HCT116 (cell line): Measurements from ENCODE around the gene TFEB. TPM values are rescaled to one million over a fixed set of nuclear protein-coding genes. Genes with fewer than 3 reads are reported as not detected.
A peak's percentile ranks its signal among the peaks of the same experiment; 100 is the strongest.

ENCODE experiments used
- ATAC-seq: fragments of 200-7000 bp; cut with Tn5 transposase; 2 replicates; pipeline ENCODE4 v1.9.1; 2020; ENCODE audit warnings: mild to moderate bottlenecking, moderate library complexity
- BruUV-seq: library from RNA; stranded (reverse); fragments of 400-500 nt; replicated peaks from 2 replicates; lab custom pipeline; 2021; lab: Mats Ljungman, UMichigan
- CTCF ChIA-PET: fragments of 300-600 bp; sonication (Branson Sonifier 250); formaldehyde crosslinking; loops from one replicate; lab custom pipeline; 2021; ENCODE audit warnings: antibody characterized with exemption; lab: Charles Lee
- POLR2A ChIA-PET: fragments of 300-600, 350-600 bp; sonication (Branson Sonifier 250); formaldehyde crosslinking; loops from one replicate; lab custom pipeline; 2021; ENCODE audit warnings: antibody characterized with exemption; lab: Charles Lee
- RAD21 ChIA-PET, 2 experiments: fragments of 300-600 bp; sonication (Branson Sonifier 250); formaldehyde crosslinking; loops; one replicate each; lab custom pipeline; 2023; ENCODE audit warnings: low total read pairs in 2 of 2; ENCODE audit not compliant: uncharacterized antibody in 2 of 2, unreplicated experiment in 2 of 2, low non-redundant PET in 1 of 2; lab: Charles Lee
- DNase-seq: peaks from one replicate; pipeline ENCODE4 v3.0.0-alpha.2; 2010; ENCODE audit warnings: low read depth, low spot score
- H2AFZ ChIP-seq: fragments of 200-600 bp; shearing (Covaris generic), sonication (generic); 2 replicates; pipeline ENCODE4 v1.6.1; 2017; ENCODE audit warnings: low read depth, mixed run types, mixed read lengths, antibody characterized with exemption, low read length; ENCODE audit not compliant: poor library complexity, severe bottlenecking
- H3K27ac ChIP-seq: 2 replicates; pipeline ENCODE4 v1.5.1; 2012; ENCODE audit warnings: low read depth, low read length
- H3K27me3 ChIP-seq: fragments of 200-600 bp; sonication (generic); 2 replicates; pipeline ENCODE4 v1.6.1; 2016; ENCODE audit warnings: mixed run types, low read length, mixed read lengths; ENCODE audit not compliant: insufficient read depth
- H3K36me3 ChIP-seq, 2 experiments: fragments of 200-500 bp in 1 of 2; fragments of 200-600 bp in 1 of 2; sonication (Bioruptor generic) in 1 of 2; sonication (generic) in 1 of 2; 2 replicates each; pipeline versions ENCODE4 v1.5.1 to v1.6.1; 2014 to 2016; ENCODE audit warnings: low read length in 2 of 2, inconsistent platforms in 1 of 2, mixed read lengths in 1 of 2, mixed run types in 1 of 2; ENCODE audit not compliant: insufficient read depth in 2 of 2, control insufficient read depth in 1 of 2
- H3K4me1 ChIP-seq, 2 experiments: fragments of 200-600 bp in 1 of 2; sonication (generic) in 1 of 2; 2 replicates each; pipeline versions ENCODE4 v1.5.1 to v1.6.1; 2012 to 2017; ENCODE audit warnings: low read length in 2 of 2, inconsistent platforms in 1 of 2, mild to moderate bottlenecking in 1 of 2, mixed read lengths in 1 of 2, mixed run types in 1 of 2, moderate library complexity in 1 of 2; ENCODE audit not compliant: insufficient read depth in 2 of 2, control insufficient read depth in 1 of 2
- H3K4me2 ChIP-seq: fragments of 200-600 bp; sonication (generic); 2 replicates; pipeline ENCODE4 v1.6.1; 2017; ENCODE audit warnings: mixed run types, low read length, mixed read lengths
- H3K4me3 ChIP-seq, 2 experiments: fragments of 200-600 bp in 1 of 2; sonication (generic) in 1 of 2; replicated peaks in 1 of 2; 2 replicates each; pipeline ENCODE4 v1.5.1; 2011 to 2016; ENCODE audit warnings: low read length in 2 of 2, control low read depth in 1 of 2, low read depth in 1 of 2, mild to moderate bottlenecking in 1 of 2, mixed read lengths in 1 of 2, mixed run types in 1 of 2
- H3K79me2 ChIP-seq: fragments of 200-600 bp; sonication (generic); 2 replicates; pipeline ENCODE4 v1.6.1; 2017; ENCODE audit warnings: mild to moderate bottlenecking, mixed run types, low read length, moderate library complexity, mixed read lengths; ENCODE audit not compliant: insufficient read depth
- H3K9ac ChIP-seq: fragments of 200-600 bp; sonication (generic); 2 replicates; pipeline ENCODE4 v1.6.1; 2016; ENCODE audit warnings: low read length, mixed read lengths
- H3K9me2 ChIP-seq: fragments of 200-600 bp; sonication (generic), shearing (Covaris generic); 2 replicates; pipeline ENCODE4 v1.6.1; 2017; ENCODE audit warnings: mixed run types, mild to moderate bottlenecking, moderate library complexity; ENCODE audit not compliant: insufficient read depth
- H3K9me3 ChIP-seq, 2 experiments: fragments of 200-500 bp in 1 of 2; fragments of 200-600 bp in 1 of 2; sonication (Bioruptor generic) in 1 of 2; sonication (generic) in 1 of 2; 2 replicates each; pipeline ENCODE4 v1.6.1; 2014 to 2017; ENCODE audit warnings: low read length in 2 of 2, mixed read lengths in 2 of 2, inconsistent platforms in 1 of 2, low read depth in 1 of 2, mild to moderate bottlenecking in 1 of 2, mixed run types in 1 of 2, moderate library complexity in 1 of 2; ENCODE audit not compliant: control insufficient read depth in 1 of 2, insufficient read depth in 1 of 2
- H4K20me1 ChIP-seq: fragments of 200-600 bp; sonication (generic), shearing (Covaris generic); 2 replicates; pipeline ENCODE4 v1.6.1; 2017; ENCODE audit warnings: mixed run types, mild to moderate bottlenecking, moderate library complexity; ENCODE audit not compliant: insufficient read depth
- CBX3 ChIP-seq: IDR thresholded peaks from 2 replicates; pipeline ENCODE4 v1.6.1; 2012; ENCODE audit warnings: low read depth
- CEBPB ChIP-seq: IDR thresholded peaks from 2 replicates; pipeline ENCODE4 v1.6.1; 2012; ENCODE audit warnings: low read depth
- EZH2 ChIP-seq: fragments of 200-600 bp; sonication (generic); IDR thresholded peaks from 2 replicates; pipeline ENCODE4 v1.6.1; 2017; ENCODE audit warnings: antibody characterized with exemption, mixed run types
- FOSL1 ChIP-seq: IDR thresholded peaks from 2 replicates; pipeline ENCODE4 v1.6.1; 2012; ENCODE audit warnings: low read depth
- JUND ChIP-seq: IDR thresholded peaks from 2 replicates; pipeline ENCODE4 v1.6.1; 2012
- POLR2A ChIP-seq: IDR thresholded peaks from 2 replicates; pipeline ENCODE4 v1.7.0; 2011; ENCODE audit warnings: borderline replicate concordance; ENCODE audit not compliant: insufficient read depth, insufficient read length; ENCODE audit errors: extremely low read depth
- POLR2AphosphoS5 ChIP-seq: IDR thresholded peaks from 2 replicates; pipeline ENCODE4 v1.6.1; 2011; ENCODE audit warnings: mild to moderate bottlenecking, low read depth, low read length, moderate library complexity
- RAD21 ChIP-seq: IDR thresholded peaks from 2 replicates; pipeline ENCODE4 v1.6.1; 2012; ENCODE audit warnings: low read depth, mild to moderate bottlenecking
- SIN3A ChIP-seq: IDR thresholded peaks from 2 replicates; pipeline ENCODE4 v1.6.1; 2012; ENCODE audit warnings: low read depth
- SP1 ChIP-seq: IDR thresholded peaks from 2 replicates; pipeline ENCODE4 v1.6.1; 2012; ENCODE audit warnings: low read depth
- ZFX ChIP-seq: fragments of 450-650 bp; IDR thresholded peaks from 2 replicates; pipeline ENCODE4 v1.6.1; 2017
- intact Hi-C: fragments of 100-400 bp; cut with micrococcal nuclease; formaldehyde crosslinking; loops from 2 replicates; pipeline ENCODE4 v1.10.0; 2022
- total RNA-seq: library from RNA; stranded (reverse); gene quantifications from one replicate; pipeline ENCODE4 v1.2.1, GENCODE V29; 2021; ENCODE audit not compliant: unreplicated experiment
- TF ChIP-seq, protein P1 (sequence below), 3 experiments: fragments of 200-600 bp in 1 of 3; sonication (generic) in 1 of 3; IDR thresholded peaks in 2 of 3; conservative IDR thresholded peaks in 1 of 3; 2 replicates each; pipeline ENCODE4 v1.5.1; 2012 to 2017; ENCODE audit warnings: low read depth in 2 of 3, low read length in 2 of 3, antibody characterized with exemption in 1 of 3, borderline replicate concordance in 1 of 3, control low read depth in 1 of 3, mild to moderate bottlenecking in 1 of 3, mixed read lengths in 1 of 3, mixed run types in 1 of 3, moderate library complexity in 1 of 3; ENCODE audit not compliant: insufficient read depth in 1 of 3
- TF ChIP-seq, protein P2 (sequence below): IDR thresholded peaks from 2 replicates; pipeline ENCODE4 v1.6.1; 2012
- TF ChIP-seq, protein P3 (sequence below): IDR thresholded peaks from 2 replicates; pipeline ENCODE4 v1.6.1; 2012
- TF ChIP-seq, protein P4 (sequence below): IDR thresholded peaks from 2 replicates; pipeline ENCODE4 v1.6.1; 2012; ENCODE audit warnings: low read depth

TFEB gene
- total RNA-seq, 1 experiment from 2014 or later: 4.8 TPM

DNA sequence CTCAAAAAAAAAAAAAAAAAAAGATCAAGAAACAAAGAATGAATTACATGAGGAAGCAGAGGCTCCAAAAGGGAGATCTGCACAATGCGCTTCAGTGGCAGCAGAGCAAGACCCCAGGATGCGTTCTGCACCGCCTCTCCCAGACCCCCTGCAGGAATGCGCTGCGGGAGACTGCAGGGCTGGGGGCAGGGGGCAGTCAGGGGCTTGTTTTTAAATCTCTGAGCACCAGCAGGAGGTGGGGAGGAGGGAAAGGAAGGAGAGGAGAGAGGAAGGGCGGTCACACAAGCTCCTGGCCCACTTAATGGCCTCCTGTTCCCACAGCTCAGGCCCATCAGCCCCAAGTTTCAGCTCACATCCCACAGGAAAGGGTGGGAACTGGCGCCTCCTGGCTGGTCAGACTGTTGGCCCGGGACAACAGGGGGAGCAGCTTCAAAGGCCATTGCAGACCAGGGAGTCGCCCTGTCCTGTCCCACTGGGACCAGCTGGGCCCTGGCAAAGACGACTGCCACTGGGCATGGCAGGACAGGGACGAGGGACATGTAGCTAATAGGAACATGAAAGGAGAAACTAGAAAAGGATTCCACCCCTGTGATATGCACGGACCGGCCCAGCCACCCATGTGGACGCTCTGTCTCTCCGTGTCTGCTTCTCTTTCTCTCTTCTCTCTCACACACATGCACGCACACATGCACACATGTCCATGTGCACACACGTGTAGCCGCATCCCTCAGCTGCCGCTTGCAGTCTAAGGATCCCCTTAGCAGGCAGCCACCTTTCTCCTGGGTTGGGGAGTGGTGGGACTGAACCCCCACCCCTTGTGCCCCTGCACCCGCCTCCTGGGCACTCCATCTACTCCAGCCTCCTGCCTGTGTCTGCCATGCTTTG is 34.7 kb downstream of the TFEB start:
- H3K4me2 ChIP-seq: no peak overlapping the region
- no peaks in the 10 kb centered on the region for H3K9me3 ChIP-seq
- H4K20me1 ChIP-seq: no peaks in the 10 kb centered on the region
- DNase-seq (no peak), ATAC-seq (no peak; the same call in 1 of the 2 replicates)
- peaks cover 2 to 5% of the 10 kb centered on the region in 2 experiments; a peak in 3 of 4 replicates for H3K4me1 ChIP-seq
- H3K27ac ChIP-seq: no peak overlapping the region
- no peak overlapping the region for H2AFZ ChIP-seq
- H3K9ac ChIP-seq: no peak overlapping the region
- no peaks in the 10 kb centered on the region for H3K9me2 ChIP-seq
- no peaks in the 10 kb centered on the region for H3K36me3 ChIP-seq
- no peaks in the 10 kb centered on the region for H3K79me2 ChIP-seq
- CTCF ChIA-PET: no interaction called here
- no peak for TF ChIP-seq CBX3
- TF ChIP-seq, protein P1, sequence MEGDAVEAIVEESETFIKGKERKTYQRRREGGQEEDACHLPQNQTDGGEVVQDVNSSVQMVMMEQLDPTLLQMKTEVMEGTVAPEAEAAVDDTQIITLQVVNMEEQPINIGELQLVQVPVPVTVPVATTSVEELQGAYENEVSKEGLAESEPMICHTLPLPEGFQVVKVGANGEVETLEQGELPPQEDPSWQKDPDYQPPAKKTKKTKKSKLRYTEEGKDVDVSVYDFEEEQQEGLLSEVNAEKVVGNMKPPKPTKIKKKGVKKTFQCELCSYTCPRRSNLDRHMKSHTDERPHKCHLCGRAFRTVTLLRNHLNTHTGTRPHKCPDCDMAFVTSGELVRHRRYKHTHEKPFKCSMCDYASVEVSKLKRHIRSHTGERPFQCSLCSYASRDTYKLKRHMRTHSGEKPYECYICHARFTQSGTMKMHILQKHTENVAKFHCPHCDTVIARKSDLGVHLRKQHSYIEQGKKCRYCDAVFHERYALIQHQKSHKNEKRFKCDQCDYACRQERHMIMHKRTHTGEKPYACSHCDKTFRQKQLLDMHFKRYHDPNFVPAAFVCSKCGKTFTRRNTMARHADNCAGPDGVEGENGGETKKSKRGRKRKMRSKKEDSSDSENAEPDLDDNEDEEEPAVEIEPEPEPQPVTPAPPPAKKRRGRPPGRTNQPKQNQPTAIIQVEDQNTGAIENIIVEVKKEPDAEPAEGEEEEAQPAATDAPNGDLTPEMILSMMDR (IDR thresholded peaks at IDR 0.05 in 2 of 3, conservative IDR thresholded peaks at IDR 0.05 in 1 of 3; ENCODE audit: borderline replicate concordance in 1 of 3, insufficient read depth in 1 of 3, low read depth in 2 of 3, low read length in 2 of 3): 0 out of 6 replicates have a peak, but pooled peaks of 1 of the 3 experiments have one; percentile 8
- TF ChIP-seq, protein P2, sequence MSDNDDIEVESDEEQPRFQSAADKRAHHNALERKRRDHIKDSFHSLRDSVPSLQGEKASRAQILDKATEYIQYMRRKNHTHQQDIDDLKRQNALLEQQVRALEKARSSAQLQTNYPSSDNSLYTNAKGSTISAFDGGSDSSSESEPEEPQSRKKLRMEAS: no peak
- no TSS peak for BruUV-seq
- RAD21 ChIA-PET: no interaction called here
- POLR2A ChIA-PET: no interaction called here
- H3K27me3 ChIP-seq: no peaks in the 10 kb centered on the region
- no peak overlapping the region for H3K4me3 ChIP-seq
- intact Hi-C loops: no loop called here

DNA sequence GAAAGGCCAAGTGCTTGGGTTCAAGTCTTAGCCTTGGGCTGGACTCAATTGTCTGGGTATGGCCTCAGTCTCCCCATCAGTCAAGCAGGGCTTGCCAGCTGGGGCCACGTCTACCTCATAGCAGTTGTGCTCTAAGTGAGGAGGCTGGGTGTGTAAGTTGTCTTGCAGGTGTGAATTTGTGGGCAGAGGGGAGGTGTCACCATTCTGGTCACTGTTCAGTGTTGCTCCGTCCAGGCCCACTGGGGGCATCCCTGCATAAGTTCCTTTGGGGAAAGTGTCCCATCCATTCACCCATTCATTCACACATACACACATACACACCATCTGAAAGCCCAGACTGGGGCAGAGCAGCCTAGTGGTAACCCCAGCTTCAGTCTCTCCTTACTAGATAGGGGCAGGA is 36.3 kb downstream of the TFEB start:
- H3K27ac ChIP-seq: no peak overlapping the region
- peak; percentile 56 for ATAC-seq
- H3K9ac ChIP-seq: no peak overlapping the region
- CTCF ChIA-PET: no interaction called here
- H3K4me1 ChIP-seq: peaks cover 5 to 6% of the 10 kb centered on the region in 2 experiments; a peak in 2 of 4 replicates
- no peaks in the 10 kb centered on the region for H3K79me2 ChIP-seq
- no peaks in the 10 kb centered on the region for H3K9me3 ChIP-seq
- H3K27me3 ChIP-seq: no peaks in the 10 kb centered on the region
- RAD21 ChIA-PET: no interaction called here
- no TSS peak for BruUV-seq
- intact Hi-C loops: no loop called here
- POLR2A ChIA-PET: no interaction called here
- DNase-seq: no peak
- H2AFZ ChIP-seq: no peak overlapping the region
- no peaks in the 10 kb centered on the region for H3K36me3 ChIP-seq
- no peaks in the 10 kb centered on the region for H4K20me1 ChIP-seq
- H3K9me2 ChIP-seq: no peaks in the 10 kb centered on the region
- H3K4me2 ChIP-seq: no peak overlapping the region
- no peak overlapping the region for H3K4me3 ChIP-seq
- TF ChIP-seq CBX3 (no peak), SIN3A (no peak), EZH2 (no peak), POLR2AphosphoS5 (no peak), JUND (no peak), RAD21 (no peak), CEBPB (no peak), FOSL1 (no peak), POLR2A (no peak), SP1 (no peak), ZFX (no peak)
- TF ChIP-seq, protein P3, sequence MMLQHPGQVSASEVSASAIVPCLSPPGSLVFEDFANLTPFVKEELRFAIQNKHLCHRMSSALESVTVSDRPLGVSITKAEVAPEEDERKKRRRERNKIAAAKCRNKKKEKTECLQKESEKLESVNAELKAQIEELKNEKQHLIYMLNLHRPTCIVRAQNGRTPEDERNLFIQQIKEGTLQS: no peak
- TF ChIP-seq, protein P4, sequence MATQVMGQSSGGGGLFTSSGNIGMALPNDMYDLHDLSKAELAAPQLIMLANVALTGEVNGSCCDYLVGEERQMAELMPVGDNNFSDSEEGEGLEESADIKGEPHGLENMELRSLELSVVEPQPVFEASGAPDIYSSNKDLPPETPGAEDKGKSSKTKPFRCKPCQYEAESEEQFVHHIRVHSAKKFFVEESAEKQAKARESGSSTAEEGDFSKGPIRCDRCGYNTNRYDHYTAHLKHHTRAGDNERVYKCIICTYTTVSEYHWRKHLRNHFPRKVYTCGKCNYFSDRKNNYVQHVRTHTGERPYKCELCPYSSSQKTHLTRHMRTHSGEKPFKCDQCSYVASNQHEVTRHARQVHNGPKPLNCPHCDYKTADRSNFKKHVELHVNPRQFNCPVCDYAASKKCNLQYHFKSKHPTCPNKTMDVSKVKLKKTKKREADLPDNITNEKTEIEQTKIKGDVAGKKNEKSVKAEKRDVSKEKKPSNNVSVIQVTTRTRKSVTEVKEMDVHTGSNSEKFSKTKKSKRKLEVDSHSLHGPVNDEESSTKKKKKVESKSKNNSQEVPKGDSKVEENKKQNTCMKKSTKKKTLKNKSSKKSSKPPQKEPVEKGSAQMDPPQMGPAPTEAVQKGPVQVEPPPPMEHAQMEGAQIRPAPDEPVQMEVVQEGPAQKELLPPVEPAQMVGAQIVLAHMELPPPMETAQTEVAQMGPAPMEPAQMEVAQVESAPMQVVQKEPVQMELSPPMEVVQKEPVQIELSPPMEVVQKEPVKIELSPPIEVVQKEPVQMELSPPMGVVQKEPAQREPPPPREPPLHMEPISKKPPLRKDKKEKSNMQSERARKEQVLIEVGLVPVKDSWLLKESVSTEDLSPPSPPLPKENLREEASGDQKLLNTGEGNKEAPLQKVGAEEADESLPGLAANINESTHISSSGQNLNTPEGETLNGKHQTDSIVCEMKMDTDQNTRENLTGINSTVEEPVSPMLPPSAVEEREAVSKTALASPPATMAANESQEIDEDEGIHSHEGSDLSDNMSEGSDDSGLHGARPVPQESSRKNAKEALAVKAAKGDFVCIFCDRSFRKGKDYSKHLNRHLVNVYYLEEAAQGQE: no peak
